AG04450 (cell line): ENCODE measurements around the gene SLC29A1. TPM values are rescaled to one million over a fixed set of nuclear protein-coding genes. Genes with fewer than 3 reads are reported as not detected.

Experiments used
- CTCF ChIA-PET: fragments of 300-600, 350-600 bp; formaldehyde crosslinking; extraction: SDS; loops from one replicate; lab custom pipeline; 2022; ENCODE audit warnings: antibody characterized with exemption, inconsistent platforms; lab: Charles Lee
- POLR2A ChIA-PET: fragments of 350-600 bp; formaldehyde crosslinking; extraction: SDS; loops from one replicate; lab custom pipeline; 2021; ENCODE audit warnings: antibody characterized with exemption, inconsistent platforms; lab: Yijun Ruan, JAX
- DNase-seq: peaks from one replicate; pipeline ENCODE4 v3.0.0-alpha.2; 2011; ENCODE audit warnings: low read depth, low spot score
- H3K27ac ChIP-seq: one replicate; pipeline ENCODE4 v1.5.1; 2012; ENCODE audit warnings: low read depth, low read length, control low read depth
- H3K27me3 ChIP-seq: one replicate; pipeline ENCODE4 v1.6.0; 2012; ENCODE audit warnings: low read length; ENCODE audit not compliant: control insufficient read depth, insufficient read depth
- H3K4me3 ChIP-seq: 2 replicates; pipeline ENCODE4 v1.5.1; 2011; ENCODE audit warnings: mild to moderate bottlenecking, low read depth, low read length, control low read depth
- H3K9me3 ChIP-seq: 2 replicates; pipeline ENCODE4 v1.5.1; 2012; ENCODE audit warnings: low read length; ENCODE audit not compliant: control insufficient read depth, insufficient read depth
- polyA plus RNA-seq: library from polyadenylated mRNA; depleted of rRNA; stranded (reverse); fragments of >200 nt; gene quantifications from 2 replicates; pipeline ENCODE4 v1.2.3, GENCODE V29; 2011
- TF ChIP-seq, protein P1 (sequence below): IDR thresholded peaks from 2 replicates; pipeline ENCODE4 v1.5.1; 2011; ENCODE audit warnings: low read depth, low read length, control low read depth, inconsistent platforms

SLC29A1 gene
- polyA plus RNA-seq, 1 experiment, result 13.2 TPM

DNA sequence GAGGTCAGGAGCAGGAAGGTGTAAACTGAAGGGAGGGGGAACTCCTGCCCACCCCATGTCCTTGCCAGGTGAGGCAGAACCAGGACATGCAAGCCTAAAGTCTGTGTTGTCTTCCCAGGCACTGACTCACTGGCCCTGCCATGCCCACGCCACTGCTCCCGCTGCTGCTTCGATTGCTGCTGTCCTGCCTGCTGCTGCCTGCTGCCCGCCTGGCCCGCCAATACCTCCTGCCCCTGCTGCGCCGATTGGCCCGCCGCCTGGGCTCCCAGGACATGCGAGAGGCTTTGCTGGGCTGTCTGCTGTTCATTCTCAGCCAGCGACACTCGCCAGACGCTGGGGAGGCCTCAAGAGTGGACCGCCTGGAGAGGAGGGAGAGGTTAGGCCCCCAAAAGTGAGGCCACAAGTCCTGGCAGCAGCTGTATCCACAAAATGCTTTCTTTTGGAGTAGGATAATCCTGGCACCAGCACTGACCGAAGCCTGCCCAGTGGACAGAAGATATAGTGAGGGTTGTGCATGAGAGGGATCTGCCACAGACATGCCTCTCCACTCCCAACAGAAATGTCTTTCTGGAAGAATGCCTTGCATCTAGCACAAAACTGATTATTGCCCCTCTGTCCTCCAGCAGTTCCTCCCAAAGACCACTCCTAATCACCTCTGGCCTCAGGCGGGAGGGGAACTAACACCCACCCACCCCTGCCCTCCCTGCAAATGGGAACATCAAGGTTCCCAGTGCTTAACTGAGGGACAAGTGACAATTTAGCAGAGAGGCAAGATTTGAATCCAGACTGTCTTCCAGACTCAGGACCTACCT, 5.9 kb upstream of the SLC29A1 start:
- DNase-seq, result no peak
- TF ChIP-seq, protein P1, sequence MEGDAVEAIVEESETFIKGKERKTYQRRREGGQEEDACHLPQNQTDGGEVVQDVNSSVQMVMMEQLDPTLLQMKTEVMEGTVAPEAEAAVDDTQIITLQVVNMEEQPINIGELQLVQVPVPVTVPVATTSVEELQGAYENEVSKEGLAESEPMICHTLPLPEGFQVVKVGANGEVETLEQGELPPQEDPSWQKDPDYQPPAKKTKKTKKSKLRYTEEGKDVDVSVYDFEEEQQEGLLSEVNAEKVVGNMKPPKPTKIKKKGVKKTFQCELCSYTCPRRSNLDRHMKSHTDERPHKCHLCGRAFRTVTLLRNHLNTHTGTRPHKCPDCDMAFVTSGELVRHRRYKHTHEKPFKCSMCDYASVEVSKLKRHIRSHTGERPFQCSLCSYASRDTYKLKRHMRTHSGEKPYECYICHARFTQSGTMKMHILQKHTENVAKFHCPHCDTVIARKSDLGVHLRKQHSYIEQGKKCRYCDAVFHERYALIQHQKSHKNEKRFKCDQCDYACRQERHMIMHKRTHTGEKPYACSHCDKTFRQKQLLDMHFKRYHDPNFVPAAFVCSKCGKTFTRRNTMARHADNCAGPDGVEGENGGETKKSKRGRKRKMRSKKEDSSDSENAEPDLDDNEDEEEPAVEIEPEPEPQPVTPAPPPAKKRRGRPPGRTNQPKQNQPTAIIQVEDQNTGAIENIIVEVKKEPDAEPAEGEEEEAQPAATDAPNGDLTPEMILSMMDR, result no peak
- ChIA-PET POLR2A (interaction anchor here (2.2 kb wide), 1 partner anchor 29 kb away, joined by 7 read pairs; the partner anchor contains the start of gene HSP90AB1), CTCF (no interaction called here)
- Histone ChIP-seq H3K27ac (no peak overlapping the region), H3K9me3 (no peaks in the 10 kb centered on the region), H3K4me3 (no peak overlapping the region), H3K27me3 (peaks cover 2% of the 10 kb centered on the region)

DNA sequence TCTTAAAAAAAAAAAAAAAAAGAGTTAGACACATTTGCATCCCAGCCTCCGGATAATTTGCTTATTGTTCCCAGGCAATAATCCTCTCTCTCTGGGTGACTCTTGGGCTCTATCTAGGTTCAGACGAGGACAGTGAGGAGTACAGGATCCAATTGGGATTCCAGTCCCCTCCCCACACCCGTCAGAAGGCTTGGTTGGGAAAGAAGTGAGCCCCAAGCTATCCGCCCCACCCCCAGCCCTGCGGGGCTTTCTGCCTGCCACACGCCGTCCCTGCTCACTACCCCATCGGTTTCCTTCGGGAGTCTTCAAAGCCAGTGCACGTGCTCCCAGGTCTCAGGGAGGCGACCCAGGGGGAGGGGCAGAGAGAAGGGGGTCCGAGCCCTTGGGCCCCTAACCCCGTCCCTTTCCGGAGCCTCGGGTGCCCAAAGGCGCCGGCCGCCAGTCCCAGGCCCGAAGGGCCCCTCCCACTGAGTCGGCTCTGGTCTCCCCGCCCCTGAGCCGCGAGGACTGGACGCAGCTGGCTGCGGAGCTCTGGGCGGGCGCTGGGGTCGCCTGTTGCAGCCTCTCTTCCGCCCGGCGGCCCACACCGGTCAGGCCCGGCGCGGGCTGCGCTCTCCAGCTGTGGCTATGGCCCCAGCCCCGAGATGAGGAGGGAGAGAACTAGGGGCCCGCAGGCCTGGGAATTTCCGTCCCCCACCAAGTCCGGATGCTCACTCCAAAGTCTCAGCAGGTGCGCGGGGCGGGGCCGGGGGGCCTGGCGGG, 4.2 kb upstream of the SLC29A1 start:
- TF ChIP-seq, protein P1, result no peak
- POLR2A ChIA-PET, result interaction anchor here (0.6 to 1.4 kb wide), 4 partner anchors 15 to 52 kb away, joined by 3 to 5 read pairs (median 4); partner anchors contain the start of gene HSP90AB1
- peak overlapping the region; percentile 56 for H3K4me3 ChIP-seq
- no peaks in the 10 kb centered on the region for H3K9me3 ChIP-seq
- peaks cover 2% of the 10 kb centered on the region for H3K27me3 ChIP-seq
- no peak for DNase-seq
- no peak overlapping the region for H3K27ac ChIP-seq
- CTCF ChIA-PET, result interaction anchor here (0.7 to 8.8 kb wide), 2 partner anchors 16 to 35 kb away, joined by 3 to 83 read pairs; no protein-coding TSS in a partner anchor

DNA sequence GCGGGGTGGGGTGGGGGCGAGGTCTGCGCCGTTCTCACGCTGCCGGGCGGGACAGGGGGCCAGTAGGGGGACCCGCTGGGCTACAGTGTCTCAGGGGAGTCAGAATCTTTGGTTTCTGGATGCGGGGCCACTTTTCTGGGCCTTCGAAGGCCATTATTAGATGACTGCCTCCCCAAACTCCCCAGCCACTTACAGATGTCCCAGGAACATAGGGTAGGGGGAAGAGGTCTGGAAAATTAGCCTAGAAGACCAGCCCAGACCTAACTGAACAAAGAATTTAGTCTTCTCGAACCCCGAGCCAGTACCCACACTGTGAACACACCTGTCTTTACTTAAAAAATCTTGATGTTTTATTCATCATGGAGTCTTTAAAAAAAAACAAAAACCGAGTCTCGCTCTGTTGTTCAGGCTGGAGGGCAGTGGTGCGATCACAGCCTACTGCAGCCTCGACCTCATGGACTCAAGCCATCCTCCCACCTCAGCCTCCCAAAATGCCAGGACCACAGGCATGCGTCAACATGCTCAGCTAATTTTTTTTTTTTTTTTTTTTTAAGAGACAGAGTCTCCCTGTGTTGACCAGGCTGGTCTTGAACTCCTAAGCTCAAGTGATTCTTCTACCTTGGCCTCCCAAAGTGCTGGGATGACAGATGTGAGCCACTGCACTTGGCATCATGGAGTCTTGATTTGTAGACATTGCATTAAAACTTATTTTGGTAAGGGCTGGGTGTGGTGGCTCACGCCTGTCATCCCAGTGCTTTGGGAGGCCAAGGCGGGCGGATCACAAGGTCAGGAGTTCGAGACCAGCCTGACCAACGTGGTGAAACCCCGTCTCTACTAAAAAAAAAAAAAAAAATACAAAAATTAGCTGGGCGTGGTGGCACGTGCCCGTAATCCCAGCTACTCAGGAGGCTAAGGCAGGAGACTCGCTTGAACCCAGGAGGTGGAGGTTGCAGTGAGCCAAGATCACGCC, 3.3 kb upstream of the SLC29A1 start:
- Histone ChIP-seq H3K4me3 (peak overlapping the region; percentile 56; the same call in 1 of the 2 replicates), H3K9me3 (no peaks in the 10 kb centered on the region), H3K27me3 (no peaks in the 10 kb centered on the region), H3K27ac (no peak overlapping the region)
- ChIA-PET POLR2A (interaction anchor here (0.6 to 1.4 kb wide), 5 partner anchors 10 to 53 kb away, joined by 3 to 5 read pairs (median 4); partner anchors contain the start of gene HSP90AB1), CTCF (interaction anchor here (0.6 to 8.8 kb wide), 2 partner anchors 15 to 46 kb away, joined by 3 to 83 read pairs; no protein-coding TSS in a partner anchor)
- no peak for DNase-seq
- TF ChIP-seq, protein P1, result no peak

DNA sequence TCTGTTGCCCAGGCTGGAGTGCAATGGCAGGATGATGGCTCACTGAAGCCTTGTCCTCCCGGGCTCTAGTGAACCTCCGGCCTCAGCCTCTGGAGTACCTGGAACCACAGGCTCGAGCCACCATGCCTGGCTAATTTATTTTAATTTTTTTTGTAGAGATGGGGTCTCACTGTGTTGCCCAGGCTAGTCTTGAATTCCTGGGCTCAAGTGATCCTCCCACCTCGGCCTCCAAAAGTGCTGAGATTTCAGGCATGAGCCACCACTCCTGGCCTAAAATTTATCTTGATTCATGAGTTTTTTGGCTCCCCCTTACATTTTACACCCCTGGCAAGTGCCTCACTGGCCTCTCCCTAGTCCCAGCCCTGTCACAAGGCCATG, 2.5 kb upstream of the SLC29A1 start:
- H3K27me3 ChIP-seq, result no peaks in the 10 kb centered on the region
- CTCF ChIA-PET, result interaction anchor here (0.6 to 8.8 kb wide), 7 partner anchors 12 to 626 kb away, joined by 3 to 83 read pairs (median 3); no protein-coding TSS in a partner anchor
- no peak for DNase-seq
- H3K4me3 ChIP-seq, result no peak overlapping the region
- no peak overlapping the region for H3K27ac ChIP-seq
- POLR2A ChIA-PET, result interaction anchor here (0.6 to 3.8 kb wide), 3 partner anchors 9 to 44 kb away, joined by 3 to 23 read pairs (median 4); partner anchors contain the start of gene HSP90AB1
- TF ChIP-seq, protein P1, result no peak
- no peaks in the 10 kb centered on the region for H3K9me3 ChIP-seq
